HepG2 (cell line): ENCODE measurements around the gene MICAL1. TPM values are rescaled to one million over a fixed set of nuclear protein-coding genes. Genes with fewer than 3 reads are reported as not detected.

Experiments
- AKAP8 ChIP-seq: sonication (generic); formaldehyde crosslinking; IDR thresholded peaks from 2 replicates; pipeline ENCODE4 v1.5.1; 2020; ENCODE audit warnings: mild to moderate bottlenecking, missing genetic modification reagents
- ATF7 ChIP-seq, 2 experiments: fragments of 450-650 bp in 1 of 2; sonication (generic) in 1 of 2; formaldehyde crosslinking in 1 of 2; IDR thresholded peaks; 2 replicates each; pipeline versions ENCODE4 v1.4.0 to v1.6.1; 2016 to 2020; ENCODE audit warnings: antibody characterized with exemption in 1 of 2, mild to moderate bottlenecking in 1 of 2, missing genetic modification reagents in 1 of 2
- CBX1 ChIP-seq: IDR thresholded peaks from one replicate; pipeline ENCODE4 v1.6.1; 2016; ENCODE audit warnings: antibody characterized with exemption, low read depth
- MIER2 ChIP-seq: IDR thresholded peaks from 2 replicates; pipeline ENCODE4 v1.6.1; 2016; ENCODE audit warnings: missing biosample characterization, missing genetic modification reagents
- MTA3 ChIP-seq: sonication (generic); formaldehyde crosslinking; IDR thresholded peaks from 2 replicates; pipeline ENCODE4 v1.4.0; 2020; ENCODE audit warnings: missing genetic modification reagents
- MXD4 ChIP-seq: IDR thresholded peaks from 2 replicates; pipeline ENCODE4 v1.6.1; 2016; ENCODE audit warnings: mild to moderate bottlenecking, missing biosample characterization, missing genetic modification reagents
- PAF1 ChIP-seq: IDR thresholded peaks from 2 replicates; pipeline ENCODE4 v1.6.1; 2016; ENCODE audit warnings: missing genetic modification reagents, missing compliant biosample characterization
- TCF7 ChIP-seq: sonication (generic); IDR thresholded peaks from 2 replicates; pipeline ENCODE4 v1.6.1; 2016; ENCODE audit warnings: antibody characterized with exemption, low read depth
- YEATS2 ChIP-seq: sonication (generic); formaldehyde crosslinking; IDR thresholded peaks from 2 replicates; pipeline ENCODE4 v1.4.0; 2020; ENCODE audit warnings: missing genetic modification reagents, borderline replicate concordance
- ZNF484 ChIP-seq: sonication (generic); formaldehyde crosslinking; IDR thresholded peaks from 2 replicates; pipeline ENCODE4 v1.5.1; 2020; ENCODE audit warnings: mild to moderate bottlenecking, low read depth, missing genetic modification reagents, borderline replicate concordance
- ZNF550 ChIP-seq: sonication (generic); formaldehyde crosslinking; IDR thresholded peaks from 2 replicates; pipeline ENCODE4 v1.4.0; 2020; ENCODE audit warnings: mild to moderate bottlenecking, missing genetic modification reagents, borderline replicate concordance
- ZSCAN29 ChIP-seq: sonication (generic); formaldehyde crosslinking; conservative IDR thresholded peaks from 2 replicates; pipeline ENCODE4 v1.4.0; 2020; ENCODE audit warnings: mild to moderate bottlenecking, missing genetic modification reagents
- polyA plus RNA-seq, 8 experiments: library from polyadenylated mRNA; depleted of rRNA in 3 of 8; stranded (reverse) in 7 of 8; unstranded in 1 of 8; fragments of >200 nt; fragmentation: Illumina TruSeq in 4 of 8; extraction: Trizol in 4 of 8; gene quantifications; 2 replicates each; pipeline versions ENCODE4 v1.2.1 to v1.2.3, GENCODE V29; 2011 to 2016; ENCODE audit warnings: low read depth in 4 of 8, missing spikeins in 1 of 8, mixed read lengths in 1 of 8; ENCODE audit not compliant: insufficient read depth in 1 of 8
- total RNA-seq, 5 experiments: library from RNA; depleted of rRNA; stranded (reverse); fragments of >200 nt; fragmentation: Illumina TruSeq; extraction: Trizol; gene quantifications; 2 replicates each; pipeline ENCODE4 v1.2.3, GENCODE V29; 2016; ENCODE audit warnings: low read depth in 1 of 5
- TF ChIP-seq, protein P1 (sequence below), 2 experiments: fragments of 450-650 bp in 1 of 2; sonication (generic) in 1 of 2; formaldehyde crosslinking in 1 of 2; IDR thresholded peaks; 2 replicates each; pipeline versions ENCODE4 v1.6.1 to v1.8.0; 2016 to 2022; ENCODE audit warnings: antibody characterized with exemption in 1 of 2, mild to moderate bottlenecking in 1 of 2, missing genetic modification reagents in 1 of 2
- TF ChIP-seq, protein P2 (sequence below): sonication (generic); formaldehyde crosslinking; IDR thresholded peaks from 2 replicates; pipeline ENCODE4 v1.5.0; 2020; ENCODE audit warnings: missing genetic modification reagents
- TF ChIP-seq, protein P3 (sequence below): IDR thresholded peaks from 2 replicates; pipeline ENCODE4 v1.6.1; 2016; ENCODE audit warnings: low read depth, borderline replicate concordance
- TF ChIP-seq, protein P4 (sequence below): sonication (generic); formaldehyde crosslinking; conservative IDR thresholded peaks from 2 replicates; pipeline ENCODE4 v1.4.0; 2020; ENCODE audit warnings: missing genetic modification reagents

Gene MICAL1
- total and polyA plus RNA-seq, 2 of the 13 experiments (the other 11 are each of a cell fraction or from before 2014, with no cell fraction given), result 6.9 to 39.0 TPM

DNA sequence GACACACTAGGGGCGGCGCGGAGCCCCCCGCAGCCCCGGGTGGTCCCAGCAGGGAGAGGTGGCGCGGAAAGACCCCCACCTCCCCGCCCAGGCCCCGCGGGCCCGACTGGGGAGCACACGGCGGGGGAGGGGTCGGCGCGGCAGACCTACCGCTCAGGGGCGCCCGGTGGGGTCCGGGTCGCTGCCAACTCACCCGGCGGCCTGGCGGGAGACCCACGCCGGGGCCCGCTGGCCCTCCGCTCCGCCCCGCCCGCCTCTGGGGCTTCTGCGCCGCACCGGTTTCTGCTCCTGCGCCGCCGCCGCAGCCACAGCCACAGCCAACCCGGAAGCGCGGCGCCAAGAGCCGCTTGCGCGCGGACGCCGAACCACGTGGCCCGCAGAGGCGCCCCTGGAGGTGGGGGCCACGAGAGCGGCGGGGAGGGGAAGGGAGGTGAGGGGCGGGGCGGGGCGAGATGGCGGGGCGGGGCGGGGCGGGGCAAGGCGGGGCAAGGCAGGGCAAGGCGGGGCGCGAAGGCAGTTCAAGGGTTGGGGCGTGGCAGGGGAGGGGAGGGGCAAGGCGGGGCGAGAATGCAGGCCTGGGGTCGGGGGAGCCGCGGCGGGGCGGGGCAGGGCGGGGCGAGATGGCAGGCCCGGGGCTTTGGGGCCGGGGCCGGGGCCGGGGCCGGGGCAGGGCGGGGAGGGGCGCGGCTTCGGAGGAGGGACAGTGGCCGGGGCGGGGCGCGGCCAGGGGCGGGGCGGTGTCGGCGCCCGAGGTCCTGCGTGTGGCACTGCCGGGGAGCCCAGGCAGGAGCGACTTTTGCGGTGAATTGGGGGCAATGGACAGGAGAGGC is 27.5 kb upstream of the MICAL1 start, which contains the start of gene ZBTB24 (continued):
- TF ChIP-seq, protein P1, sequence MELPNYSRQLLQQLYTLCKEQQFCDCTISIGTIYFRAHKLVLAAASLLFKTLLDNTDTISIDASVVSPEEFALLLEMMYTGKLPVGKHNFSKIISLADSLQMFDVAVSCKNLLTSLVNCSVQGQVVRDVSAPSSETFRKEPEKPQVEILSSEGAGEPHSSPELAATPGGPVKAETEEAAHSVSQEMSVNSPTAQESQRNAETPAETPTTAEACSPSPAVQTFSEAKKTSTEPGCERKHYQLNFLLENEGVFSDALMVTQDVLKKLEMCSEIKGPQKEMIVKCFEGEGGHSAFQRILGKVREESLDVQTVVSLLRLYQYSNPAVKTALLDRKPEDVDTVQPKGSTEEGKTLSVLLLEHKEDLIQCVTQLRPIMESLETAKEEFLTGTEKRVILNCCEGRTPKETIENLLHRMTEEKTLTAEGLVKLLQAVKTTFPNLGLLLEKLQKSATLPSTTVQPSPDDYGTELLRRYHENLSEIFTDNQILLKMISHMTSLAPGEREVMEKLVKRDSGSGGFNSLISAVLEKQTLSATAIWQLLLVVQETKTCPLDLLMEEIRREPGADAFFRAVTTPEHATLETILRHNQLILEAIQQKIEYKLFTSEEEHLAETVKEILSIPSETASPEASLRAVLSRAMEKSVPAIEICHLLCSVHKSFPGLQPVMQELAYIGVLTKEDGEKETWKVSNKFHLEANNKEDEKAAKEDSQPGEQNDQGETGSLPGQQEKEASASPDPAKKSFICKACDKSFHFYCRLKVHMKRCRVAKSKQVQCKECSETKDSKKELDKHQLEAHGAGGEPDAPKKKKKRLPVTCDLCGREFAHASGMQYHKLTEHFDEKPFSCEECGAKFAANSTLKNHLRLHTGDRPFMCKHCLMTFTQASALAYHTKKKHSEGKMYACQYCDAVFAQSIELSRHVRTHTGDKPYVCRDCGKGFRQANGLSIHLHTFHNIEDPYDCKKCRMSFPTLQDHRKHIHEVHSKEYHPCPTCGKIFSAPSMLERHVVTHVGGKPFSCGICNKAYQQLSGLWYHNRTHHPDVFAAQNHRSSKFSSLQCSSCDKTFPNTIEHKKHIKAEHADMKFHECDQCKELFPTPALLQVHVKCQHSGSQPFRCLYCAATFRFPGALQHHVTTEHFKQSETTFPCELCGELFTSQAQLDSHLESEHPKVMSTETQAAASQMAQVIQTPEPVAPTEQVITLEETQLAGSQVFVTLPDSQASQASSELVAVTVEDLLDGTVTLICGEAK (IDR thresholded peaks at IDR 0.05), result no peak
- TF ChIP-seq, protein P1 (CRISPR knock-in tag; IDR thresholded peaks at IDR 0.05), result peak; percentile 54; the same call in 1 of the 2 replicates
- no peak for TF ChIP-seq AKAP8
- no peak for TF ChIP-seq TCF7
- no peak for TF ChIP-seq MIER2 (CRISPR knock-in tag)
- TF ChIP-seq PAF1, result no peak
- TF ChIP-seq ZSCAN29 (CRISPR knock-in tag), result no peak
- TF ChIP-seq, protein P2, sequence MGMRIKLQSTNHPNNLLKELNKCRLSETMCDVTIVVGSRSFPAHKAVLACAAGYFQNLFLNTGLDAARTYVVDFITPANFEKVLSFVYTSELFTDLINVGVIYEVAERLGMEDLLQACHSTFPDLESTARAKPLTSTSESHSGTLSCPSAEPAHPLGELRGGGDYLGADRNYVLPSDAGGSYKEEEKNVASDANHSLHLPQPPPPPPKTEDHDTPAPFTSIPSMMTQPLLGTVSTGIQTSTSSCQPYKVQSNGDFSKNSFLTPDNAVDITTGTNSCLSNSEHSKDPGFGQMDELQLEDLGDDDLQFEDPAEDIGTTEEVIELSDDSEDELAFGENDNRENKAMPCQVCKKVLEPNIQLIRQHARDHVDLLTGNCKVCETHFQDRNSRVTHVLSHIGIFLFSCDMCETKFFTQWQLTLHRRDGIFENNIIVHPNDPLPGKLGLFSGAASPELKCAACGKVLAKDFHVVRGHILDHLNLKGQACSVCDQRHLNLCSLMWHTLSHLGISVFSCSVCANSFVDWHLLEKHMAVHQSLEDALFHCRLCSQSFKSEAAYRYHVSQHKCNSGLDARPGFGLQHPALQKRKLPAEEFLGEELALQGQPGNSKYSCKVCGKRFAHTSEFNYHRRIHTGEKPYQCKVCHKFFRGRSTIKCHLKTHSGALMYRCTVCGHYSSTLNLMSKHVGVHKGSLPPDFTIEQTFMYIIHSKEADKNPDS (CRISPR knock-in tag), result no peak
- TF ChIP-seq MTA3 (CRISPR knock-in tag), result no peak
- TF ChIP-seq YEATS2 (CRISPR knock-in tag), result no peak
- TF ChIP-seq ZNF550, result no peak
- TF ChIP-seq CBX1, result no peak
- TF ChIP-seq ATF7 (IDR thresholded peaks at IDR 0.05), result no peak
- TF ChIP-seq ATF7 (CRISPR knock-in tag; IDR thresholded peaks at IDR 0.05), result no peak
- TF ChIP-seq, protein P3, sequence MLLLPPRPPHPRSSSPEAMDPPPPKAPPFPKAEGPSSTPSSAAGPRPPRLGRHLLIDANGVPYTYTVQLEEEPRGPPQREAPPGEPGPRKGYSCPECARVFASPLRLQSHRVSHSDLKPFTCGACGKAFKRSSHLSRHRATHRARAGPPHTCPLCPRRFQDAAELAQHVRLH (CRISPR knock-in tag), result no peak
- TF ChIP-seq MXD4 (CRISPR knock-in tag), result no peak; the same call in 1 of the 2 replicates
- TF ChIP-seq, protein P4, sequence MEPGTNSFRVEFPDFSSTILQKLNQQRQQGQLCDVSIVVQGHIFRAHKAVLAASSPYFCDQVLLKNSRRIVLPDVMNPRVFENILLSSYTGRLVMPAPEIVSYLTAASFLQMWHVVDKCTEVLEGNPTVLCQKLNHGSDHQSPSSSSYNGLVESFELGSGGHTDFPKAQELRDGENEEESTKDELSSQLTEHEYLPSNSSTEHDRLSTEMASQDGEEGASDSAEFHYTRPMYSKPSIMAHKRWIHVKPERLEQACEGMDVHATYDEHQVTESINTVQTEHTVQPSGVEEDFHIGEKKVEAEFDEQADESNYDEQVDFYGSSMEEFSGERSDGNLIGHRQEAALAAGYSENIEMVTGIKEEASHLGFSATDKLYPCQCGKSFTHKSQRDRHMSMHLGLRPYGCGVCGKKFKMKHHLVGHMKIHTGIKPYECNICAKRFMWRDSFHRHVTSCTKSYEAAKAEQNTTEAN (CRISPR knock-in tag), result 0 out of 2 replicates have a peak, but pooled peaks have one; percentile 18
- TF ChIP-seq ZNF484 (CRISPR knock-in tag), result no peak
